HG03280 (cell line): ENCODE data around the gene CCDC88C.

ENCODE experiments used
- ATAC-seq: cut with Tn5 transposase; IDR thresholded peaks from one replicate; pipeline ENCODE4 v1.9.1; 2021; ENCODE audit warnings: mild to moderate bottlenecking, moderate library complexity; ENCODE audit not compliant: unreplicated experiment

Gene CCDC88C

GRCh38 chr14:91380610-91381371 is 36.8 kb downstream of the CCDC88C start:
- no peak for ATAC-seq

DNA sequence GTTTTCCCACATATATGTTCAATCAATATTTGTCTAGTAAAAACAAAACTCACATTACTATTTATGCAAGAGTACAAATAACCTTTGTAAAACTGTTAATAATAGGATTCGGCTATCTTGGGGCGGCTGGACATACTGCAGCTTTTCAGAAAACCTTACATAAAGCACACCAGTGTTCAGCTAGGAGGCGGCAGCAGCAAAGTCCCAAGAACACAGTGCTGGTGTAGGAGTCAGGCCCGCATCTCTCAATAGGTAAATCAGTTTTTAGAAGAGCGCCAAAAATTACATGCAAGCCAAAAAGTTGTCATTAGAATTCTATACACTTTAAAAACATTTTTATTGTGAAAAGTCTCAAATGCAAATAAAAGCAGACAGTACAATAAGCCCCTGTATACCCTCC is 37.5 kb downstream of the CCDC88C start:
- no peak for ATAC-seq

DNA sequence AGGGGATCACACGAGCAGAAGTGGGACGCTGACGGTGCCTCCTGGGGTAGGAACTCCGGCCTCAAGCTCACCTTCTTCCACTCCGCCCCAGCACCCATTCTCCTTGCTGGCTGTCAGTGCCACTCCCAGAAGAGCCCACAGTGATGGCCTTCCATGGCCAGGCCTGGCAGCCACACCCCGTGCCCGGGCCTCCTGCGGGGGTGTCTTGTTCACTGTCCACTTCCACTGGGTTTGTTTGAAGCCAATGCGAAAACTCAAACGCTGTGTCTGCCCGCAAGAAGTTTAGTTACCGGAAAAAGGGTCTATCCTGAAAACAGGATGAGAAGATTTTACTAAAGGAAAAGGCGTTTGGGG is 38.1 kb downstream of the CCDC88C start:
- no peak for ATAC-seq

DNA sequence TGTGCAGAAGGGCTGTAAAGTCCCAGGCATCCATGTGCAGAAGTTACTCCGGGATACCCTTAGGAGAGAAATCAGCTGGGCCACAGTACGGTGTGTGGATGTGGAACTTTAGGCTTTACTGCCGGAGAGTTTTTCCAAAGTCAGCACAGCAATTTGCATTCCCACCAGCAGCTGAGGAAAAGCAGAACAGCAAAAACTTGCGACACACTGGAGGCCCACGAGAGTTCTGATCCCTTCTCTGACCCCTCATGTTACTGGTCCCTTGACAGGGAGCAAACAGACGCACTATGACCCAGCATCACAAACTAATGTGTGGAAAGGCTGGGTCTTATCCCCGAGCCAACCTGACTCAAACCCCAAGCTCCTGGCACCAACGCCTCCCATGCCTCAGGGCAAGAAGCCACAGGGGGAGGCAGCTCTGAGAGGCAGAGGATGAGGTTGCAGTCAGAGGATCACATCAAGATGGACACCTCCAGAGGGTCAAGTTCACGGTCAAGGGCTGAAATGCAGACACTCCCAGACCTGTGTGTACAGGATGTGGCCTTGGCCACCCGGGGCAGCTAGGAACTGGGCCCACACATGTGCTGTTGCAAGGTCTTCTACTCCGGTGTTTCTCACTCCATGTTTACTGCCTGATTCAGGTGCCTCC is 38.6 kb downstream of the CCDC88C start:
- ATAC-seq, result no peak

- no peak for ATAC-seq
Measured at GRCh38 chr14:91377700-91378652, 39.6 kb downstream of the CCDC88C start.

DNA sequence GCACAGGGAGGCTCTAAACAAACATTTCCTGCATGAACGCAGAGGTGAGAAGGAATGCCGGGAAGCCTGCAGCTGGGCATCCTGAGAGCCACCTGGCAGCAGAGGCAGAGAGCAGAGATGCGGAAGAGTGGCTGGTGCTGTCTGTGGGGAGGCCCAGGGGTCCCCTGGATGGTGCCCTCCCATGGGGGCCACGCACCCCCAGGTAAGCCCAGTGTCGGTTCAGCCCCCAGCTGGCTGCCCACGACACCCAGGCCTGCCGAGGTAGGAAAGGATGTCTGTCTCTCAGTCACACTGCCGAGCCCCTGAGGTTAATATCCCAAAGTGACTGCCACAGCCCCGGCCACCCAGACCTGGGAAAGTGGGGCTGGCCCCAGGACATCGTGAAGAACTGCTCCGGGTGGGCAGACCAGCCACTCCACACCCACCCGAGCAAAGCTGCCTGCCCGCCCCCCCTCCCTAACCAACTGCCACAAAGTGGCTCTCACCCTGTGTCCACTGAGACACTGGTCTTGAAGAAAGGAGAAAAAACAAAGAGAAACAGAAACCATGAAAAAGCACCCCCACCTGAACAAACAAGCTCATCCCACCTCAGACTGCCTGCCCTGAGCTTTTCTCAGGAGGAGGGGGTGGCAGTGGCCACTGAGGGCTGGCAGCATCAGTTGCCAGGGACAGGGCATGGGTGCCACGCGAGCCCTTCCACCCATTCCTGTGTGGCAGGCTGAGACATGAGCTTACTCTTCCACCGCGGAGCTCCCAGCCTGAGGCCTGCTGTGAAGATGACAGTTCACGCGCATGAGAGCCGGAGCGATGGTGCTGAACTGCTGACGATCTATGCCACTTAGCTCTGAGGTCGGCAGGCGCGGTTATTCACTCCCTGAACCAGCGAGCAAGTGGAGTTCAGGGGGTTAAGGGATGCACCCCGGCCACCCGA is 40.8 kb downstream of the CCDC88C start:
- no peak for ATAC-seq

- ATAC-seq, result no peak
Measured at GRCh38 chr14:91375720-91376452, 41.7 kb downstream of the CCDC88C start.

DNA sequence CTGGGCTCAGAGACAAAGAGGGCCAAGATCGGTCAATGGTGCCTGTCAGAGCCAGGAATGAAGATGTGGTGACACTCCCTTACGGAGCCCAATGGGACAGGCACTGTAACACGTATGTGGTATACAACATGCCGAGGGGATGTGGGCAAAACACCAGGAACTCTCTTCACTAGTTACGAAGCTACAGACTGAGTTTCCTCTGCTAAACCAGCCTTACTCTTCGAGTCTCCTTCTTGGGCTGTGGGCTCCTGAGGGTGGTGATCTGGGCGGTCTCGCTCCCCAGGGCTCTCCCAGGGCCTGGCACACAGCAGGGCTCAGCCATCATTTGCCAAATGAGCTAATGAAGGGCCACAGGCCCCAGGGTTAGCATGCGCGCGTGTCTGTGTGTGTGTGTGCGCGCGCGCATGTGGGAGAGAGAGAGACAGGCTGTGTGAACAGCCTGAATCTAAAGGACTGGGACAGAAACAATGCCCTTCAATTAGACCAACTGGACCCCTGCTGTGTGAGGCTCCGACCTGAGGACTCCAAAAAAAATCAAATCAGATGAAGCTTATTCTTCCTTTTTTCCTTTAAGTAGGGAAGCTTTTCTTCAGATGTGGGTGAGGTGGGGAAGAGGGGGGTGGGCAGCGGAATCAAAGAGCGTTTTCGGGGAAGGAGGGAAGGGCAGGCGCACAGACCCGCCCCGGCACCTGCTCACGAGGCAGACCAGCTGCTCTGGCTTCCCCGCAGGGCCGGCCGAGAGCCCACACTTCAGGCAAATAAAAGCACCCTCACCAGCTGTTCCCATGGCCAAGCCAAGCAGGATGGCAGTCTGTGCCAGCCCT is 42.5 kb downstream of the CCDC88C start:
- ATAC-seq, result no peak

DNA sequence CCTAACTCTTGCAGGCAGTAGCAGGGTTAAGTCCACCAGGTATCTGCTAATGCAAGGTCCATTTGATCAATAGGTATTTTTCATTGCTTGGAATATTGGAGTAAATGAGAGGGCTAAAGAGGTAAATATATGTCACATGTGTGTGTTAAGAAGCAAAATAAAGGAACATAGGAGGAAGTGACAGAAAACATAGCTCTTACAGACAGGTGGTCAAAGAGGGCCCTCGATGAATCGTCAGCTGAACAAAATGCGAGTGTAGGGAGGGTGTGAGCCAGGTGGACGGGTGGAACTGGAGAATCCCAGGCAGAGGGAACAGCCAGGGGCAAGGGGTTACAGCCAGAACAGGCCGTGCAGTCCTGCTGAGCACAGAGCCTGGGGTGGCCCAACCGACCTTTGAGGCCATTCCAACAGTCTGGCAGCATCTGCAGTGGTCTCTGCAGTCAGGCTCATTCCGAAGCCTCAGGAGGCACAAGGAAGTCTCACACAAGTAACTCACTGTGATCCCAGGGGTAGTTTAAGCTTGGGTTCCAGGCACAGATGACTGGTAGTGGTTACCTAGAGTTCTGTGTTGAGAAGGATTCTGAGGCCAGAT is 43.2 kb downstream of the CCDC88C start:
- no peak for ATAC-seq

- peak; percentile 62 for ATAC-seq
Measured at GRCh38 chr14:91373591-91374254, 43.9 kb downstream of the CCDC88C start.

DNA sequence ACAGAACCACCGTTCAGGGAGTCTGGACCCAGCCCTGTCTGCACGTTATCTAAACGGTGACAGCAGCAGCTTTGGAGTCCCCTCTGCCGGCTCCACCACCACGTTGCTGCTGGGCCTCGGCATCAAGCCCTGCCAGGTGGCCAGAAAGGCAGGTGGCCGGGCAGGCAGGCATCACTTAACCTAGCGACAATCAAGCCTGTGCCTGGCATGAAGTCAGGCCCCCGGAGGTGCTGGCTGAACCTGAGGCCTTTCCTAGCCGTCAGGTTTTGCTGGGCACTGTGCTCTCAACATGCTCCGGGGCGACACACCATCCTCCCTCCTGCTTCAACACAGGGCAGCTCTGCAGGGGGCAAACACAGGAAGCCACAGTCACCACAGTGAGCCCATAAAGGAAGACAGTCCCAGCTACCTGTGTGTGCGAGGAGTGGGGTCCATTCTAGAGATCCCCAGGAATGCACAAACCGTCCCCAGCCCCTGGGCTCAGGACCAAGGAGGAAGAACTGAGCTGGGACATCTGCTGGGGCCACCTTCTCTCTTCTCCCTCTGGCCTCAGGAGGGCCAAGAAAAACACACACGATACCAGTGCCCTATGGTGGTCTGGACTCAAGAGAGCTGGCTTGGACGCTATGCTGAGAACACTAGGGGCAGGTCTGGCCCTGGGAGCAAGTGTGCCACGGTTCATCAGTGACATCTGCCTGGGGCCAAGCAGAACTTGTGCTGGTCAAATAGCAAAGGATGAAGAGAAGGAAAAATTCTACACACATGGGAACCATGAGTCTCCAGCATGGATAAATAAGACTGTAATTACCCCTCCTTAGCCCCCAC is 44.7 kb downstream of the CCDC88C start:
- peak; percentile 12 for ATAC-seq

- ATAC-seq, result no peak
Measured at GRCh38 chr14:91371990-91372375, 45.6 kb downstream of the CCDC88C start.

DNA sequence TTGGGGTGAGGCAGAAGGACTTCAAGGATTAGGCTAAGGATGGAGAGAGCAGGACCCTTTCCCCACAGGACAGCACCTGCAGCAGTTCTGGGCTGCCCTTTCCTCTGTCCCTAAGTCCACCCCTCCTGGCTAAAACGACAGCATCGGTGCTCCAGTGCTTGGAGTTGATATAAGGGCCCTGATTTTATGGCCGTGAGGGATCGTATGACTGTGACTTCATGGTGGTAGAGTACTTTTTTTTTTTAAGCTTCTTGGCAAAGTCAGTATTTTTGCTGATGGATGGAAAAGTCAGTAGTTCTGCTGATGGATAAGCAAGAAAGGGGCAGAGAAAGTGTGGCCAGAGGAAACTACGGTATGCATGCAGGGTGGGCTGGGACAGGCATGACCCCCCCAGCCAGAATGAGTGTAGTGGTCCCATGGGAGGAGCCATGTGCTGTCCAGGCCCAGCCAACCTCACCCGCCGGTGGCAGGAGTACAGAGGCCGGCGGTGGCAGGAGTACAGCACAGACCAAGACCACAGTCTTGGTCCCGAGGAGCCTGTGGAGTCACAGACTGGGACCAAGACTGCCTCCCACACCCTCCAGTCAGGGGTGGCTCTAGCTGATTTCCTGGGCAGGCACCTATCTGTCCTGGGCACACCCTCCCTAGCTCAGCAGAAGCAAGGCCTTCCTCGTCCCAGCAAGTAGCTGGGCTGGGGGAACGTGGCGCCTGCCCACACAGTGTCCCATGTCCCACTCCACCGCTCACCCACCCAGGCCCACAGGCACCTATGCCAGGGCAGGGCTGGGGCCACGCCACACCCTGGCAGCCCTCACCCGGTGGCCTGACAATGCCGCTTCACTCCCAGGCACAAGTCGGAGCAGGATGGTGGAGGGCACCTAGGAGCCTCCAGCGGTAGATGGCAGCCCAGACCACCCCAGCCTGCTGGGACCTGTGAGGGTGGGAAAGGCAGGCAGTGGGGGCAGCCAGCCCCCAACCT is 46.3 kb downstream of the CCDC88C start:
- no peak for ATAC-seq

DNA sequence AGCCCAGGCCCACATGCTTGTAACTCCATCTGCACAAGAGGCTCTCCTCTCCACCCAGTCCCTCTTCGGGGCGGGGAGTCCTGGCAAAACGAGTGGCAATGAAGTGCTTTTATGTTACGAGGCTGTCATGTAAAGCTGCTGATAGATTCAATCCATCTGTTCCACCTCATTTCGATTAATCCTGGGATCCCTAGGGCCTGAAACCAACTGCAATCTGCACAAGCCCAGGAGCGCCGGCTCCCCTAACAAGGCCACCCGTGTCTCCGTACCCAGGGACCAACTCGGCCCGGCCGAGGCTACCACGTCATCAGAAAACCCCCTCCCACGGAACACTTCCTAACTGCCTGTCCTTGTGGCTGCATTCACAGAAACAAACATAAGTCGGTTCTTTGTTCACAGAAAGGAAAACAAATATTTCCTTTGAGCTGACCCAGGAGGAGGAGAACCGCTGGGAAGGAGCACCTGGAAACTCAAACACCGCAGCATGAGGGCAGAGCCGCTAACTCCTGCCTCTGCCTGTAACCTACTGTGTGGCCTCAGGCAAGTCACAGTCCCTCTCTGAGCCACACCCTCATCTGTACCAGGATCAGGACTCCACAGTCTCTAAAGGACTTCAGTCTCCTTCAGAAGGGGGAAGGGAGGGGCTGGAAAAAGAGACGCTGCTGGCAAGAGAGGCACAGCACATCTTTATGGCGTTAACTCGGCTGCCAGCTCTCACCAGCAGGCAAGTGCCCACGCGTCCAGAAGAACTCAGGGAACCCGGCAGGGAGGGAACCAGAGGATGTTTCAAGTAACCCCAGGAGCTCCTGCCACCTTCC is 47.8 kb downstream of the CCDC88C start:
- no peak for ATAC-seq

DNA sequence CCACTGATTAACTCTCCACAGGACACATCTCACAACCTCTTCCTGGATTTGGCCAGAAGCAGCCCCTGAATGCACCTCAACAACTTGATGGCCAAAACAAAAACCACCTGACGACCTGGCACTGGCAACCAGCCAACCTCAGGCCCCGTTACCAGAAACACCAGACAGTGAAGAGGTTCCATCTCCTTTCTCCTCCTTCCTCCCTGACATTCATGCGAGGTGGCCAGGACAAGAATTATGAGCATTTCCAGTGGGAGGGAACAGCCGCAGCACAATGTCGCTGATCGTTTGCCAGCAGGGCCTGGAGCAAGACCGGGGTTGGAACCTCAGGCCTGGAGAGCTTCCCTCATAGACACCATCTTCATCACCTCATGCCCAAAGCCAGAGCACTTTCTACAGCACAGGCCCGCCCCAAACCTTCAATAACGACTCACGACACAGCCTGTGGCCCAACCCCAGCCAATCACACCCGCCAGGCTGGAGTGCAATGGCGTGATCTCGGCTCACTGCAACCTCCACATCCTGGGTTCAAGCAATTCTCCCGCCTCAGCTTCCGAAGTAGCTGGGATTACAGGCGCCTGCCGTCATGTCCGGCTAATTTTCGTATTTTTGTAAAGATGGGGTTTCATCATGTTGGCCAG is 48.7 kb downstream of the CCDC88C start:
- ATAC-seq, result no peak
